Activated CD4-positive, alpha-beta T cell treated with anti-CD3 and anti-CD28 coated beads for 24 hours (primary cell): ENCODE measurements around the gene LAMB3.

Experiments
- DNase-seq, 2 donors: peaks; one replicate each; pipeline ENCODE4 v3.0.0-alpha.2; 2020; ENCODE audit warnings: low read depth in 2 of 2

The LAMB3 gene

DNA sequence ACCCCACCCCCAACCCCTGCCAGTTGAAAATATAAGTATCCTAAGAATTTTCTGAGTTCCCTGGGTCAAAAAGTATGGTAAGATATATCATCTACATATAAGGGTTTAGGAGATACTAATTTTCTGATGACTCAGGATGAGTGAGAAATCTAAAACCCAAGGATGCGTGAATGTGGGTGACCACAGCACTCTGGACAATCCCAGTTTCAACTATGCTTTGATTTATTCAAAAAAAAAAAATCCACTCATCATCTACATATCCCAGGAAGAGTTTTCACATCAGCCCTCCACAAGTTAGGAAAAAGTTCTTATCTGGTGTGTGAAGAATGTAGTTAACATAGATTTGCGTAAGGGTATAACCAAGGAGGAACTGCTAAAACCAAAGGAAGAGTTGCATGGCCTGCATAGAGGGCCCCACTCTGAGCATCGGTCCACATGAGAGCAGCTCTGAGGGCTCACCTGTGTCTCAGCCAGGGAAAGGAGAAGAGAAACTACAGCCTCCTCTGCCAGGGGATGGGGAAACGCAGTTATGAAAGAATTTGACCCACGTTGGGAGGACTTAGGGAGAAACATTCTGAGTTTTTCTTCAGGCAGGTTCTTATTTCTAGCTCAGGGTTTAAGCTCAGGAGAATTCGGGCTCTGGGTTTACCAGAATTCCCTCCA lies 18.8 kb downstream of the LAMB3 start:
- DNase-seq, result no peak

DNA sequence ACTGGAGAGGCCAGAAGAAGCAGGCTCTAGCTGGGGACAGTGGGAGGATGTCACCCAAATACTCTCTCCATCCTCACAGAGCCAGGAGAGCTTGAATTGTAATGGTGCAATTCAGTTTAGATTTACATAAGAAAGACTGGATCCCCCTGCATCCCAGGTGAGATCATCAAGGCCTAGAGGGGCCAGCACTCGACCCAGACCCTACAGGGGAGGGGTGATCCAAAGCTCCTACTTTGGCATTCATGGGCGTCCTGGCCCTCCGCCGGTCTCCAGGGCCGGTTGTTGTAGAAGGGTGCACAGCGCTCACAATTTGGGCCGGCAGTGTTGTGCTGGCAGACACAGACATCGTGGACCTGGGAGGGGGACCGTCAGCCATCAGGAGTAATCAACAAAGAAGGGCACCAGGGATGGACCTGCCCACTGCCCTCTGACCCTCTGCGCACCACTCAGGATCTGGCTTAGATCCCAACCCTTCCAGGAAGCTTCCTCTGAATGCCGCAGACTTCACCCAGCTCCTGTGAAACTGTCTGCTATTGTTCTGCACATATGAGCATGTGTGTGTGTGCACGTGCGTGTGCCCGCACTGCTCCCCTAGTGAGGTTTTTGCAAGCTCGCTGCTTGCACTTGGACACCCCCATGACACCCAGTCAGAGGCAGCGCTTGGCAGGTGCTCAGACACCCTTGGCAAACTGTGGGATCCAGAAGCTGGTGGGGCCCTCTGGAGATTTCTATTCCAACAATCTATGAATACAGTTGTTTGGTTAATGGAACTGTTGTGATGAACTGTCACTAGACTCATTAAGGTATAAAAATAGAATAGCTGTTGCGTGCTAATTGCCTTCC lies 21.6 kb downstream of the LAMB3 start:
- no peak for DNase-seq

DNA sequence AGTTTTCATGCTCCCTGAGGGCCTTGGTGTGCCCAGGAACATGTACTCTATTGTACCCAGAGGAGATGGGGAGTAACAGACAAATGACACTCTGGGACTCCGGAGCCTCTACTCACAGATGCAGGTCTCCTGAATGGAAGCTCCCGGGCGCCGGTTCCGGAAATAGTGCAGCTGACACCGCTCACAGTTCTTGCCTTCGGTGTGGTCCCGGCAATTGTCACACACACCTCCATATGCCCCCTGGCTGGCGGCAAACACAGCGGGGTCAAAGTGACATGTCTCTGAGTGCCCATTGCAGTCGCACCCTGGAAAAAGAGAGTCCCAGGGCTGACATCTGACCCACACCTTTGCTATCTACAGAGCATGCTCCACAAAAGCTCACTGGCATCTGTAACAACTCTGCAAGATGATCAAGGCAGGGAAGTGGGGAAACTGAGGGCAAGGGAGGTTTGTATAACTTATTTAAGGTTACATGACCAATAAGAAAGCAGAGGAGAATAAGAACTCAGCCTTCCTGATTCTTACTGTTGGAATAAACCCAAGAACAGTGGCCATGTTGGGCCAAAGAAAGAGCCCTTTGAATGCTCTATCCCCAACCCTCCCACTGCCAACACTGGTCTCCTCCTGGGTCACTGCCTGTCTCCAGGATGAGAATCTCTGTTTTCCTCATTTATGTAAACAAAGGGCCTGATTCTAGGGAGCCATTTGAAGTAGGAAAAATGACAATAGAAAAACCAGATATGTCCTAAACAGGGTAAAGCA lies 22.4 kb downstream of the LAMB3 start:
- no peak for DNase-seq

DNA sequence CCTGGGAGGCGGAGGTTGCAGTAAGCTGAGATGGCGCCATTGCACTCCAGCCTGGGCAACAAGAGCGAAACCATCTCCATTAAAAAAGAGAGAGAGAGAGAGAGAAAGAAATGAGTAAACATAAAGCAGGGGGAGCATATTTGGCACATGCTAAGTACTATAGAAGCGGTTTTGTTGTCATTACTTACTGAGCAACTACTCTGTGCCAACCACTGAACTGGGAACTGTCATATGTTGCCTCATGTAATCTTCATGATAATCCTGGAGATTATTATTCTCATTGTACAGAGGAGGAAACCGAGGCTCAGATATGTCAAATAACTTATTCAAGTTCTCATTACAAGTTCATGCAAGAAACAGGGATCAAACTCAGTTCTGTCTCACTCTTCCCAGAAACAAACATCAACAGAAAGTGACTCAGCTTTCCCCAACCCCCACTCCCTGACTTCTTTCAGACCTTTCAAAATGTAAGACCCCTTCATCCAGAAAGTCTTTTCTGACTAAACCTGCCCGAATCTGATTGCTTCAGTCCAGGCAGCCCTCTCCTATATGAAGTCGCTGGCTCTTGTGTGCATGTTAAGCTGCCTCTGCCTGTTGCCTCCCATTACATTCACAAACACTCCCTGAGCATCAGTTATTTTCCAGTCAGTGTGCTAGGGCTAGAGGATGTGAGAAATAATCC lies 23.5 kb downstream of the LAMB3 start:
- no peak for DNase-seq

DNA sequence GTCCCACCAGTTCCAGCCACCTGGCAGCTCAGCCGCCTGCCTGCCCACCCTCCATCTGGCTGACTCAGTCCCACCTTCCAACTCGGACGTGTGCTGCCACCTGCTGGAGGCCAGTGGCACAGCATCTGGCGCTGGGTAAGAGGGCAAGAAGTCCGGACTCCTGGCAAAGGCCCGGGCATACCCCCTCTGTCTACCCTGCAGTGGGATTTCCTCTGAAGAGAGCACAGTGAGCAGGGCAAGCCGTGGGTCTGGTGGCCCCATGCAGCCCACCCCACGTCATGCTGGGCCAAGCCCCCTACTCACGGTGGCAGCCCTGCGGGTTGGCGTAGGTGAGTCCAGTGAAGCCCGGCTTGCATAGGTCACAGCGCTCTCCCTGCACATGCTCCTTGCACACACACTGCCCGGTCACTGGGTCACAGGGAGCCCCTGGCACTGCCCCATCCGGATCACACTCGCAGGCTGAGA lies 24.5 kb downstream of the LAMB3 start:
- peak; percentile 77 to 80 for DNase-seq

DNA sequence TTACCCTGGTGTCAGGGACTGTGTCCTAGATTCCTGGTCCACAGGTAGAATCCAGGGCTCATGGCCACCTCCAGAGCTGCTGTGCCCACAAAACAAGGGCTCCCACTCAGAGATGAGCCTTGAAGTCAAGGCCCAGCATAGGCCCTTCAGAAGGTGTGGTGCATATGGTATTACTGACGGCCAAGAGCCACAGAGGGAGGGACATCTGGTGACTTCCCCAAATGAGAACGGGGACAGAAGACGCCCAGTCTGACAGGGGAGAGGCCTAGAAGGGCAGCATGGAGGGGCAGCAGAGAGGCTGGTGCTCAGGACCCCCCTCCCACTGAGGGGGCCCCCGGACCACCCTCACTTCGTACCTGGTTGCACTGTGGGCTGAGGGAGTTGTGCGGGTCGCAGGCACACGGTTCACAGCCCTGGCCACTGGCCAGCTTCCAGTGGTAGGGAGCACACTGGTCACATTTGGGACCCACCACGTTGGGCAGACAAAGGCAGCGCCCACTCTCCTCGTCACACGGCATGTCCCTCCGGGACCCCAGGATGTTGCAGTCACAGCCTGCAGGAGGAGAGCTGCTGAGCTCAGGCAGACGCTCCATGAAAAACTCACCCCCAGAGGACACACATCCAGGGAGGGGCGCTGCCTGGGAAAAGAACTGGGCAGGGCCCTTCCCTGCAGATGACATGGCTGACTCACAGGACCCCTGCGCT lies 25.0 kb downstream of the LAMB3 start:
- DNase-seq, result no peak

DNA sequence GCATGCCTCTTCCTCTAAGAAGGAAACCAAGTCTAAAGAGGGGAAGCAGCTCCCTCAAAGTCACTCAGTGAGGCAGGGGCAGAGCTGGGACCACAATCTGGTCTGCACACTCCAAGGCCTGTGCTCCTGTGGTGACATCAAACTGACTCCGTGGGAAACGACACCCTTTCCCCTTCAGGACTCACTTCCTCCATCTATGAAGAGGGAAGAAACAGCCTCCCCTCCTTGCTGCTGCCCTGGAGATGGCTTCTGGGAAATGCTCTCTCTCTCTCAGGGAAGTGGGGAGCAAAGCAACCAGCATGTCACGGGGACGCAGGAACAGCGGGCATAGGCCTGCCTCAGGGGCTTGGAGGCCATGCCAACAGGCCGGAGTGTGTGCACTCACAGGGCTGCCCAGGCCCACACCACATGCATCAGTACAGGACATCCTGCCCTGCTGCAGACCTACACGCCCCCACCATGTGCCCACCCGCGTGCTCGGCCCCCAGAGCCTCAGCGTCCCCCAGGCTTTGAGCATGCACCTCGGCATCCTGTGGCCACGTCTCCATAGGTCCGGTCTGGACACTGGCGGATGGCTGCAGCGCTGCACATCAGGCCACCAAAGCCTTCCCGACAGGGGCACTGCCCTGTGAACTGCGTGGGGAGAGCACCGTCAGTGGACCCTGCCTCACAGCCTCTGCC lies 25.7 kb downstream of the LAMB3 start:
- DNase-seq, result no peak

DNA sequence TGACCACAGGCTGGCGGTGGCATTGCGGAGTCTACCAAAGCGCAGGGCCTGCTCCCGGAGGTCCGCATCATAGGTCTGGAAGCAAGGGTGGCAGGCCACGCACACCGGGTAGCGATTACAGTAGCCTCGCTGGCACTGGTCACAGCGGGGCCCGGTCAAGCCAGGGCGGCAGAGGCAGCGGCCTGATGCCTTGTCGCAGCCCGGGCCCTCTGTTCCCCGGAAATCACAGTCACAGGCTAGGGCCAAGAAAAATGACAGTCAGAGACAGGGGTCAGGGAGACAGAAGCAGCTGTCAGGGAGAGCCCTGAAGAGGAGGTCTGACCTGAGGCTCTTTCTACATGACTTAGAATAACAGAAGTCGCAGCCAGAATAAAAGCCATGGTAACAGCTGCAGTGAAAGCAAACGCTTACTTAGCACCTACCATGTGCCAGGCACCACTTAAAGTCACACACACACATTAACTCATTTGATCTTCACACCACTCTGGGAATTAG lies 26.4 kb downstream of the LAMB3 start:
- no peak for DNase-seq

DNA sequence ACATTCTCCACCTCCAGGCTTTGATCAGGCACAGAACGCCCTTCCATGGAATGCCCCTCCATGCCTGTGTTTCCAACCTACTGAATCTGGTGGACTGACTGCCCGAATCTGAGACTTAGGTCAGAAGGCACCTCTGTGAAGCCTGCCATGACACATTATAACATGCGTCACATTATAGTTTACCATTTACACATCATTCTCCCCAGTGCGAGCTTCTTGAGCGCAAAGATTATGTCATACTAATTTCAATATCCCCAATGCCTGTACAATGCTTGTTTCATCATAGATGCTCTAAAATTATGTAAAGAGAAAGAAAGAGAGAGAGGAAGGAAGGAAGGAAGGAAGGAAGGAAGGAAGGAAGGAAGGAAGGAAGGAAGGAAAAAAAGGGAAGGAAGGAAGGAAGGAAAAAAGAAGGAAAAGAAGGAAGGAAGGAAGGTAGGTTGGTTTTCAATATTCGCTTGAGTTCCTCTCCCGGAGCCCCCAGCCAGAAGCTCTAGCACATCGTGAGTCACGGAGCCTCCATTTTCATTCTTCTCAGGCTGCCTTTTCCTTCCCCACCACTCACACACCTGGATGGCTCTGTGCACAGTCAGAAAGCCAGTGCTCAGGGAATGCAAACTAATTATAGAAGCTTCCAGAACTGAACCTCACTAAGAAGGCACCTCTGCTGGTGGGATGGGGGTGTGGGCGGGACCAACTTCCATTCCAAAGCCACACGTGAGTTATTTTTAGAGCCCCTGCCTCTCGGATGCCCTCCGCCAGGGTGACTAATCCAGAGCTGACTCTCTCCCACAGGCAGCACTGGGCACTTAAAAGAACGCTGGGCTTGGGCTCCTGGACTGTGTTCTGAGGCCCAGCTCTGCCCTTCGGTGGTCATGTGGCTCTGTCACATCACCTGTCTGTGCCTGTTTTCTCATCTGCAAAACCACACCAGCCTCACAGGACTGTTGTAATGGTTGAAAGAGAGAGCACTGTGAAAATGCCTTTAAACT lies 27.4 kb downstream of the LAMB3 start:
- DNase-seq, result no peak

DNA sequence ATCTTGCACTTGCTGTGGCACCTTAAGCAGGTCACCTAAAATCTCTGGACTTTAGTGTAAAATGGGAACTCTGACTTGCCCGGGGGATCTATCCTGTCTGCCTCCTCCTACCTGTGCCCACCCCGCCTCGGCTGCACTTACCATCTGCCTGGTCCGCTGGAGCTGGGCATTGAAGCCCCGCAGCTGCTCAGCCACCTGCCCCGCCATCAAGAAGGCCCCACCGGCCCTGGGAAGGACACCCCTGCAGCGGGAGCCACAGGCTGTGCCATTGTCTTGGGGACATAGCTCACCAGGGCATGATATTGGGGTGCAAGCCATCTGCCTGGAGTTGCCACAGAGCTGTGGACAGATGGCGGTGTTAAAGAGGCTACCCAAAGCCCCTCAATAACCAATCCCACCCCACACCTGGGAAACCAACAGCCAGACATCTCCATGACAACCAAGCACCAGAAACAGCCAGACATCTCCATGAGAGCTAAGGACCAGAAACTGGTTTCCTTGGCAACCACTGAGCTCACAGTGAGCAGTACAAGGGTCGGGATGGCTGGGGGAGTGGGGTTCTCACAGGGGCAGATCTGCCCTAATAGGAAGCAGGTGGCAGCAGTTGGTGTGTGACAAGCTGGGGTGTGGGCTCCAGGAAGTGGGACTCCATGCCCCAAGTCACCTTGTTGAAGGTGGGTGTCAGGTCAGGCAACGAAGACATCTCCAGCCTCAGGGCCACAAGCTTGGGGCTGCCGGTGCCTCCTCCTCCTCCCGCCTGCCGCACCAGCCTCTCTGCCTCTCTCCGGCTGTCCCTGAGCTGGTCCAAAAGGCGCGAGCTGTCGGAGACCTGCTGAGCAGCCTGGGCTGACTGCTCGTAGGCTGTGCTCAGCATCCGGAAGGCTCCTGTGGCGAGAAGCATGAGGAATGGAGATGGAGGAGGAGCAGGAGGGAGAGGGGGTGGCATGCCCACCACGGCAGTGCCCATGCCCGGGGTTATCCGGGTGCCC lies 29.1 kb downstream of the LAMB3 start:
- DNase-seq, result no peak

DNA sequence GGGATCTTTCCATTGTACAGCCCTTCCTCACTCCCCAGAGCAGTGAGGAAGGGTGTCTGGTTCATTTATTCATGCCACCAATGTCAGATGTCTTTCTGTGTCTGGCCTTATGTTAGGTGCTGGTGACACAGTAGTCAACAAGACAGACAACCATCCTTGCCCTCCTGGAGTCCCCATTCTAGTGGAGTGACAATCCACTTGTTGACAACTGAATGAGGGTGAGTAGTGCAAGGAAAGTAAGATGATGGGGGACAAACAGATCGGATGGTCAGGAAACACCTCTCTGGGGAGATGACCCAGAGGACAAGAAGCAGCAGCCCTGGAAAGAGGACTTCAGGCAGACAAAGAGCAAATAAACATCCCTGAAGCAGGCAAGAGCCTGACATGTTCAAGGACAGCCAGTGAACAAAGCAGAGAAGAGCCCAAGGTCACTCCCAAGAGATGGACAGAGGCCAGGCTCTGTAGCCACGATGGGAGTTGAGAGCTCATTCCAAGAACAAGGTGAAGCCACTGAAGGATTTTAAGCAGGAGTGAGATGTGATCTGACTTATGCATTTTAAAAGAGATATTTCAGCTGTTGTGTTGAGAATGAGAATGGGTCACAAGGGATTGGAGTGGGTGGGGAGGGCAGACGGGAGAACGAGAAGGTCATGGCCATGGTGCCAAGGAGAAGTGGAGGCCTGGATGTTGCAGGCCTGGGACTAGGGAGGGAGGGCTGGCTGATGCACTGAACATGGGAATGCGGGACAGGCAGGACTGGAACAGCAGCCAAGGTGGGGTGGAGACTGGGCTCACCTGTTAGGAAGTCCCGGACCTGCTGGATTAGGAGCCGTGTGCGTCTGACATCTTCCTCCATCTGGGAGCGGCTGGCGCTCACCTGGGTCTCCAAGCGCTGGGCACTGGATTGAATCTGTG lies 30.2 kb downstream of the LAMB3 start:
- no peak for DNase-seq

DNA sequence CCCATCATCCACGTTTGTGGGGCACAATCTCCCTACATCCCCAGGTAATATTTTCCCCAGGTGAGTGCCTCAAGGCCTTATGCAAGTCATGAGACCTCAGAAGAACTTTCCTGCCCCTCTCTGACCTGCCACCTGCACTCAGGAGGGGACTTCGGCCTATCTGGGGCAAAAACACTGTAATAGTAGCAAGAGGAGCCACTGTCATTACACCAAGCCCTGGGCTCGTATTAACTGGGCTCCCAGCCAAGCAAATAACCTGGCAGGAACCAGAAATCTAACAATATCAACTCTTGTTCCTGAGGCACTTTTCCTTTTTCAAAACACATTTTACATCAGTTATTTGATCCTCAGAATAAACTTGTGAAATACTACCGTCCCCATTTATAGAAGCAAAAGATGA lies 30.9 kb downstream of the LAMB3 start:
- DNase-seq, result no peak

DNA sequence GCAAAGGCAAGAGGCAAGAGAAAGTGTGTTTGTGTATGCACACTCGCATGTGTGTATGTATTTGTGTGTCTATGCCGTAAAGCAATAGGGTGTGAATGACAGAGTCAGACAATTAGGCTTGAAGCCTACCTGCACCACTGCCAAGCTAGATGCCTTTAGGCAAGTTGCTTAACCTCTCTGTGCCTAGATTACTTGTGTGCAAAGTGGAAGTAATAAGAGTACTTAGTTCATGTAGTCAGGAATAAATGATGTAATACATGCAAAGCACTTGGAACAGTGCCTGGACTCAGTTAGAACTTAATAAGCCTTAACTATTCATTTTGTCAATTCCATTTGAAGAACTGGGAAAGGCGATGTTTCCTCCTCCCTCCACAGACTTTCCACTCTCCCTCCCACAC lies 31.7 kb downstream of the LAMB3 start:
- DNase-seq, result no peak

DNA sequence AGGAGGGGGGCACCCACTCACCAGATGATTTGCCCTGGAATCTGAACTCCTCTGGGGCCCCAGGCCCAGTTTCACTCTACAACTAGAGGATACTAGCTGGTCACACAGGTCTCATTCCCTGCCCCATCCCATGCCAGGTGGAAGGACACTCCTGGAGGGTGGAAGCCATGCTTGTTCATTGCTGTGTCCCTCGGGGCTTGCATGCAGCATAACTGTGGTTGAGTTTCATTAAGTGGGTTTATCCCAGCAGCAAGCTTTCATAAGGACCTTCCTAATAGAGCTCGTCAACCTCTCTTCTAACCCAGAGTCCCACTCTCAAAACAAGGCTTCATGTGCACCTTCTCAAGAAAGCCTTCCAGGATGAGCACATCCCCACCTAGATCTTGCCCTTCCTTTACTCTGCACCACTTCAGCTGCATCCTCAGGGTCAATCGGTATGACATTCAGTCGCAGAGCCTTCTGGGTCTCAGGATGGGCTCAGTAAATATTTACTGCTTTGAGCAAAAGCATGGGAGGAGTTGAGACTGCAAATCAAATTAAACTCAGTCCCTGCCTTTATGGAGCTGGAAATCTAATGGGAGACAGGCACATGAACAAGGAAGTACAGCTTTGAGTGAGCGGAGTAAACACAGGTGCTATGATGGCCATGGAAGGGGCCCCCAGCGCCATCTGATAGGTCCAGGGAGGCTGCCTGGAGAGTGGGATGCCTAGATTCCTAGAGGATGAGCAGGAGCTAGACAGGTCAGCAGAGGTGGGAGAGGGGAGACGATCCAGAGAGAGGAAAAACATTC lies 32.3 kb downstream of the LAMB3 start:
- no peak for DNase-seq

DNA sequence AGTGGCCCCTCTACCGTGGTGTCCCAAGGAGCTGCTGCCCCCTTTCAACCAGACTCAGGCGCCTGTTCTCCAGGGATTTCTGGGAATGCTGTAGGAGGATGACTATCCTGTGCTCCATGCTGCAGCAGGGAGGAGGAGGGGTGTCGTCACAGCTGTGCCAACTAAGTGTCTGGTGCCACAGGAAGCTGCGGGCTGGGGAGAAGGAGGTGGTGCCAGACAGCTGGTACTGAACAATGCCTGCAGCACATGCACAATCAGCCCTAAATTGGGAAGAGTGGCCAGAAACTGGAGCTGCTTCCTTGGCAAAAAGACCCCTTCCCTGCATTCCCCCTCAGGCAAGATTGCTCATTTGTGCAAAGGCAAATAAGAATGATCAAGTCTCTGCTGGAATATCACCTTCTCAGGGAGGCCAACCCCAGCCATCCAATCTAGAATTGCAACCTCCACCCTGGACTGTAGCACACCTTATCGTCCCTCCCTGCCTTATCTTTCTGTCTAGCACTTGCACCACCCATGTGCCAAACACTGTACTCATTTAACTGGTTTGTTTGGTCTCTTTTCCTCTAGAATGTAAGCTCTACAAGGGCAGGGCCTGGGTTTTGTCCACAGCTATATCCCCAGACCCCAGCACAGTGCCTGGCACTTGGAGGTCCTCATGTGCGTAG lies 33.3 kb downstream of the LAMB3 start:
- DNase-seq, result no peak

DNA sequence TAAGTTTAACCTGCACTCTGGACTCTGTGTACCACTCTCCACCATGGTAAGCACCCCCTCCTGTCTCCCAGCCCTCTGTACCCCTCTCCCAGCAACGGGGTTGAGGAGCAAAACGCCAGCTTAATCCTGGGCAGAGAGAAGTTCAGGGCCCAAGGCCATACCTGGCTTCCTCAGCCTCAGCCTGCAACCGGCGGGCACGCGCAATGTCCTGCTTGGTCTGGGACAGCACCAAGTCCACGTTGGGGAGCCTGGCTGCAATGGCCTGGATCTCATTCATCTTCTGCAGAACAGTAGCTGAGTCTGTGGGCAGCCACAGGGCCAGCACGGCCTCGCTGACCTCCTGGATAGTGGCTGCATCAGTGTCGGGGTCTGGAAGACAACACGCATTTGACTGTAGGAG lies 33.9 kb downstream of the LAMB3 start:
- no peak for DNase-seq
